Smooth muscle cell (in vitro differentiated cells): Measurements from ENCODE around the gene ANAPC2. TPM values are rescaled to one million over a fixed set of nuclear protein-coding genes. Genes with fewer than 3 reads are reported as not detected.

Experiments used
- DNase-seq: peaks from one replicate; lab custom pipeline; 2025; ENCODE audit not compliant: unreplicated experiment; lab: John Stamatoyannopoulos, UW
- H2AFZ ChIP-seq: fragments of 200-600 bp; sonication (generic); 2 replicates; pipeline ENCODE4 v1.6.0; 2016; ENCODE audit warnings: antibody characterized with exemption, low read depth, mild to moderate bottlenecking
- H3F3A ChIP-seq: fragments of 200-600 bp; sonication (generic); 2 replicates; pipeline ENCODE4 v1.6.0; 2017; ENCODE audit warnings: antibody characterized with exemption, low read depth
- H3K27ac ChIP-seq: fragments of 200-600 bp; sonication (generic); 2 replicates; pipeline ENCODE4 v1.5.1; 2016; ENCODE audit warnings: low read depth, mild to moderate bottlenecking
- H3K27me3 ChIP-seq: fragments of 200-600 bp; sonication (generic); 2 replicates; pipeline ENCODE4 v1.6.1; 2016; ENCODE audit warnings: low read depth, mild to moderate bottlenecking
- H3K36me3 ChIP-seq: fragments of 200-600 bp; sonication (generic); 2 replicates; pipeline ENCODE4 v1.5.1; 2016; ENCODE audit warnings: low read depth
- H3K4me1 ChIP-seq: fragments of 200-600 bp; sonication (generic); 2 replicates; pipeline ENCODE4 v1.5.1; 2016; ENCODE audit warnings: low read depth
- H3K4me2 ChIP-seq: fragments of 200-600 bp; sonication (generic); 2 replicates; pipeline ENCODE4 v1.6.0; 2016; ENCODE audit warnings: mild to moderate bottlenecking
- H3K4me3 ChIP-seq: fragments of 200-600 bp; sonication (generic); 2 replicates; pipeline ENCODE4 v1.5.1; 2016; ENCODE audit warnings: mild to moderate bottlenecking
- H3K79me2 ChIP-seq: fragments of 200-600 bp; sonication (generic); 2 replicates; pipeline ENCODE4 v1.6.0; 2016; ENCODE audit warnings: low read depth, mild to moderate bottlenecking
- H3K9ac ChIP-seq: fragments of 200-600 bp; sonication (generic); 2 replicates; pipeline ENCODE4 v1.6.0; 2016; ENCODE audit warnings: low read depth
- H3K9me3 ChIP-seq: fragments of 200-600 bp; sonication (generic); replicated peaks from 2 replicates; pipeline ENCODE4 v1.5.1; 2016; ENCODE audit warnings: low read depth
- H4K20me1 ChIP-seq: fragments of 200-600 bp; sonication (generic); 2 replicates; pipeline ENCODE4 v1.6.0; 2016; ENCODE audit warnings: low read depth
- CTCF ChIP-seq: fragments of 200-600 bp; sonication (generic); IDR thresholded peaks from 2 replicates; pipeline ENCODE4 v1.5.1; 2017; ENCODE audit warnings: borderline replicate concordance, mild to moderate bottlenecking, antibody characterized with exemption; ENCODE audit not compliant: insufficient read depth, poor library complexity, severe bottlenecking
- WGBS: methylation state at CpG from one replicate; pipeline ENCODE4 v1.1.7; 2016; ENCODE audit warnings: low lambda C conversion rate; 5-methylcytosine and 5-hydroxymethylcytosine counted together
- polyA plus RNA-seq: library from polyadenylated mRNA; unstranded; fragments of >200 nt; fragmentation: Nextera tagmentation; extraction: Ambion mirVana; gene quantifications from 2 replicates; pipeline ENCODE4 v1.2.1, GENCODE V29; 2016
- total RNA-seq: library from RNA; depleted of rRNA; stranded (reverse); fragments of >200 nt; gene quantifications from 2 replicates; pipeline ENCODE4 v1.2.3, GENCODE V29; 2014

The ANAPC2 gene
- total and polyA plus RNA-seq, 2 experiments from 2014 or later = 6.6 to 12.6 TPM

GRCh38 chr9:137221506-137222111 is 33.2 kb upstream of the ANAPC2 start:
- Histone ChIP-seq H3K27ac (no peak overlapping the region), H3K79me2 (no peaks in the 10 kb centered on the region), H2AFZ (no peak overlapping the region), H4K20me1 (no peaks in the 10 kb centered on the region), H3K9ac (no peak overlapping the region), H3K27me3 (no peaks in the 10 kb centered on the region), H3K9me3 (no peaks in the 10 kb centered on the region), H3F3A (no peaks in the 10 kb centered on the region), H3K4me1 (peaks cover 8% of the 10 kb centered on the region), H3K4me2 (peak overlapping the region; percentile 85), H3K4me3 (peak overlapping the region; percentile 48), H3K36me3 (no peaks in the 10 kb centered on the region)
- WGBS = 18% methylated on average over 6 of the region's 61 CpGs
- no peak for TF ChIP-seq CTCF
- DNase-seq = no peak

GRCh38 chr9:137221095-137221505 is 32.7 kb upstream of the ANAPC2 start:
- Histone ChIP-seq H3K27ac (no peak overlapping the region), H3K9me3 (no peaks in the 10 kb centered on the region), H3K9ac (no peak overlapping the region), H3K4me2 (peak overlapping the region; percentile 85), H3K4me3 (no peak overlapping the region), H3K36me3 (no peaks in the 10 kb centered on the region), H4K20me1 (no peaks in the 10 kb centered on the region), H3K27me3 (no peaks in the 10 kb centered on the region), H3F3A (no peaks in the 10 kb centered on the region), H3K79me2 (no peaks in the 10 kb centered on the region), H3K4me1 (peaks cover 8% of the 10 kb centered on the region), H2AFZ (no peak overlapping the region)
- TF ChIP-seq CTCF = no peak
- DNase-seq = no peak
- 96% methylated on average over 9 of the region's 14 CpGs for WGBS

- H3K4me1 ChIP-seq = peaks cover 8% of the 10 kb centered on the region
- no peaks in the 10 kb centered on the region for H3K79me2 ChIP-seq
- H3K36me3 ChIP-seq = no peaks in the 10 kb centered on the region
- DNase-seq = no peak
- no peaks in the 10 kb centered on the region for H4K20me1 ChIP-seq
- H3K27ac ChIP-seq = no peak overlapping the region
- H3K27me3 ChIP-seq = no peaks in the 10 kb centered on the region
- no peaks in the 10 kb centered on the region for H3K9me3 ChIP-seq
- no peak for TF ChIP-seq CTCF
- 93% methylated on average over 47 of the region's 52 CpGs for WGBS
- H3K4me2 ChIP-seq = no peak overlapping the region
- no peak overlapping the region for H2AFZ ChIP-seq
- H3K4me3 ChIP-seq = no peak overlapping the region
- no peak overlapping the region for H3K9ac ChIP-seq
- H3F3A ChIP-seq = no peaks in the 10 kb centered on the region
Observed at GRCh38 chr9:137220317-137221094, 32.1 kb upstream of the ANAPC2 start.
